T-helper 1 cell (primary cell): ENCODE data around the gene C3orf52.

ENCODE experiments used
- DNase-seq, 5 donors: peaks; one replicate each; pipeline ENCODE4 v3.0.0-alpha.2; 2012 to 2020

Gene C3orf52

DNA sequence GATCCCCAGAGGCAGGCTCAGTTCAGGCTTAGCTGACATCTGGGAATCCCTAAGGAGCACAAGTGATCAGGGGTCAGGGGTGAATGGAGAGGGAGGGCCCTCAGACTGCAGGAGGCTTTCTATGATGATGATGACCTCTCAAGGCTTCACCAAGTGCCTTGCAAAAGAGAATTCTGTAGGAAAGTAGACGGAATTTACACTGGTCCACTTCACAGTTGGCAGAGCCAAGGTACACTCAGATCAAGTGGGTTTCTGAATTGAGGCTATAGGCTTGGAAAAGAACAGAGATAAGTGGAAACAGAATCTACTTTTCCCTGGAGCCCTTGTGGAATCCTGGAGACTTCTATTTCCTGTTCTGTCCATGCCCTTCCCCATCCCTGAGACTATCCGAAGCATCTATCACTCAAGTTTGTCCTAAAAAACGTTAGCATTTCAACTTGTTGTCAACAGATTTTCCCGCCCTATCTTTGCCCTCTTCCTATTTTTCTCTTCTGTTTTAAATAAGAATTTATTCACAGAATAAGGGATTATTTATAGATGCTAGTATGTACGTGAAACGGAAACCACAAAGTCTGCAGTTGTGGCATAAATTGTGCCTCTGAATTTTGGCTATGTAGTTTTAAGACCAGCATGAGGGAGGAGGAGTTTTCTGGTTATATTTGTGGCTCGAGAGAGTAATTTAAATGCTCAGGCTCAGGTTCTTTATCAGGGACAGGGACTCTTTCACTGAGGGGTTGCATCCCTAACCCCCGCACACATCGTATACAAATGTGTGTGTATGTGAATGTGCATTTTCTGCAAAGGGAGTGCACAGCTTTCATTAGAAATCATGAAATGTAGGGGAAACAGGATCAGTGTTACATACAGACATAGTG is 34.0 kb downstream of the C3orf52 start:
- peak in 1 of 5 donors; percentile 22 for DNase-seq

DNA sequence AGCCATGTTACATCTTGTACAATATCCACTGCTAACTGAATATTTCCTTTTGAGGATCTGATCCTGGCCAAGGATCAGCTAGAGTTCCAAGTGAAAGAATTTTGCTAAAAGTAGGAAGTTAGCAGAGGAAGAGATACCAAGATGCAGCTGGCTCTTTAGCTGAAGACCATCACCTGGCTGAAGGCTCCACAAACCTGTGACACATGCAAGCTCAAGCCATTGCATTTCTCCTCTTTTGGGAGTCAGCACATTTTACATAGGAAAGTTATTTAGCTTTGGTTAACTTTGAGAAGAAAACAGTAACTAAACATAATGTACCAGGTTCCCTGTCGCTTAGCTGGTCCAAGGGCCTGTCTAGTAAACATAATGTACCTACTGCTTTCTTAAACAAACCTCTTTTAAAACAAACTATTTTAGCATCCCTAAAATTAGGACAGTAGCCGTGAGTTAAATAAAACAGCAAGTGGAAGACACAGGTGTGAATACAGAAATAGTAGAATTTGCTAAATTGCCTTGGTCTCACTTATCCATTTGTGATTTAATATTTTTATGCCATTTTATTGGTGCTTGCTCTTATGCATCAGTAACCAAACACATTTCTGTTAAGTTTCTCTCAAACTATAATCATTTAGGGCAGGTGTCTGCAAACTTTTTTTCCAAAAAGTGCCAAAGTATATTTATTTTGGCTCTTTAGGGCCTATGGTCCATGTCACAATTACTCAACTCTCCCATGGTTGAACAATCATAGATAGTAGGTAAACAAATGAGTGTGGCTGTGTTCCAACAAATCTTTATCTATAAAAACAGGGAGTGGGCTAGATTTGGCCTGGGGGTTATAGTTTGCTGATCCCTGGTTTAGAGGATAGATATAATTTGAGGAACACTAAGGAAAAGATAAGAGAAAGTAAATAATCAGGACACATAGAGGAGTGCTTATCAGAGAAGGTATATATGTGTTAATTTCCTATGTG is 35.7 kb downstream of the C3orf52 start:
- DNase-seq: no peak

DNA sequence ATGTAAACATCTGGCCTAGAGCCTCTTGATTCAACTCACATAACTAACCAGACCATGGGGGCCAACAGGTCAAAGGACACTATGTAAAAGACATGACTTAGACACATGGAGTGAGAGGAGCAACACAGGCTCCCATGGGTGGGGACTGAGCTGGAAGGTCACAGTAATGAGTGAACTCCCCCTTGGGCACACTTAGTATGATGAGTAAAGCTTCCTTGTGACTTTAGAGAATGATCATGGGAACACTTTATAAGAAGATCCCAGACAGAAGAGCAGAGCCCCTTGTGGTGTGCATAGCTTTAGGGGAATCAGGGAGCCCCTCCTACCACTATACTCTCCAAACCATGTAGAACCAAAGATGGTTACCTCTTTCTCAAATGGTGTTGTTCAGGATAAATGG is 36.7 kb downstream of the C3orf52 start:
- DNase-seq: no peak

DNA sequence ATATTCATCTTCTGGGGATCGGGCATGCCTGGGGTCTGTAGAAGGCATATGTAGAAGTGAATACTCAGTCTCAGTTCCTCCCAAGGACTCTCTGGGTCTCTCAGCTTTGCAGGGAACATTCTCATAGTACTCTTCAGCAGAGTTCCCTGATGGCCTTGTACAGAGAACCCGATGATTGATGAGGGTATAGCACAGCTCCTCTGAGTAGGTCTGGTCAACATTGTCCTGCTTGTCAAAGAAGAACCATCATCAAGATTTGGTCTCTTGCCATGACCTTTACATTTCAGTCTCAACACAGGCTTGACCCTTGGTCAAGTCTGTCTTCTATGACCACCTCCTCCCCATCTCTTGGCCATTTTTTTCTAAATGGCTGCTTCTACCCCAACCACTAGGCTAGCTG is 37.4 kb downstream of the C3orf52 start:
- no peak for DNase-seq

DNA sequence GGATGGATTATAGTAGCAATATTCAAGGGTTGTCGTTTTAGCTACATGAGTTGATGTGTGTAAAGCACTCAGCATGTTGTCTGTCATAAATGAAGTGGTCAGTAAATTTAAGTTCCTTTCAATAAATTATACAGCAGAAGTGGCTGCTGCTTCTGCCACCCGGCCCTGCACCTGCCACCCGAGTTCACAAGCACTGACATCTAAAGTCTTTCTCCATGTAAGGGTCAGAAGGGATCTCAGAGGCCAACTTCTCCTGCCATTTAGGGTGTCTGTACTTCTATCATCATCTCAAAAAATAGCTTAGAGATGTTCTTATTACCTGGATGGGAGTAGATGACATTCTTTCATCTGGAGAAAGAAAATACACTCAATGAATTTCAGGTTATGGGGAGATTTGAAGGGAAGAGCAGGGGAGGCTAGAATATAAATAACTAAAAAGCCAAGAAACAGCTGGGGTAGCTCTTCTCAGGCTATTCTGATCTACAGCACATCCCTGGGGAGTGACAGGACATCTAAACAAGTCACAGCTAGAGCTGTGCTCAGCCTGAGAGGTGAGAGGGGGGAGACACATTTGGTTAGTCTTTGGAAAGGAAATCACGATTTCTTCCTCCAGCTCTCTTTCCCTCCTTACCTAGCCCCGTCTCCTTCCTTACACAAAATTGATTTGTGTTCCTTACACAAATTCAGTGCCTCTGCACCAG is 38.9 kb downstream of the C3orf52 start:
- no peak for DNase-seq

DNA sequence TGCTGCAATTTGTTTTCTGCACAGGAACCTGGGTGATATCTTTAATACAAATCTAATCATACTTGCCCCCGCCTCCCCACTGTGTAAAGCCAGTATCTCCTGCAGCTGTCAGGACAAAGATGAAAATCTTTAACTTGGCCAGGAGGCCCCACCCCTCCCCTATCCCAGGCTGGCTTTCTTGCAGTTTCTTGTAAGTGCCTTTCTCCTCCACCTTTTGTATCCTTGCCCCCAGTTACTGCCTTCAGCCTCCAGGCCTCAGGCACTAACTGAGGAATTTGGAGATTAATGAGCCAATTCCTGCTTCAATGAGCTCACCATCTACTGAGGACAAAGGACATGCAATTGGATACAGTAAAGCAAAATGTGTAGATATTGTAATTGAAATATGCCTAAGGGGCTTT is 40.3 kb downstream of the C3orf52 start:
- no peak for DNase-seq

DNA sequence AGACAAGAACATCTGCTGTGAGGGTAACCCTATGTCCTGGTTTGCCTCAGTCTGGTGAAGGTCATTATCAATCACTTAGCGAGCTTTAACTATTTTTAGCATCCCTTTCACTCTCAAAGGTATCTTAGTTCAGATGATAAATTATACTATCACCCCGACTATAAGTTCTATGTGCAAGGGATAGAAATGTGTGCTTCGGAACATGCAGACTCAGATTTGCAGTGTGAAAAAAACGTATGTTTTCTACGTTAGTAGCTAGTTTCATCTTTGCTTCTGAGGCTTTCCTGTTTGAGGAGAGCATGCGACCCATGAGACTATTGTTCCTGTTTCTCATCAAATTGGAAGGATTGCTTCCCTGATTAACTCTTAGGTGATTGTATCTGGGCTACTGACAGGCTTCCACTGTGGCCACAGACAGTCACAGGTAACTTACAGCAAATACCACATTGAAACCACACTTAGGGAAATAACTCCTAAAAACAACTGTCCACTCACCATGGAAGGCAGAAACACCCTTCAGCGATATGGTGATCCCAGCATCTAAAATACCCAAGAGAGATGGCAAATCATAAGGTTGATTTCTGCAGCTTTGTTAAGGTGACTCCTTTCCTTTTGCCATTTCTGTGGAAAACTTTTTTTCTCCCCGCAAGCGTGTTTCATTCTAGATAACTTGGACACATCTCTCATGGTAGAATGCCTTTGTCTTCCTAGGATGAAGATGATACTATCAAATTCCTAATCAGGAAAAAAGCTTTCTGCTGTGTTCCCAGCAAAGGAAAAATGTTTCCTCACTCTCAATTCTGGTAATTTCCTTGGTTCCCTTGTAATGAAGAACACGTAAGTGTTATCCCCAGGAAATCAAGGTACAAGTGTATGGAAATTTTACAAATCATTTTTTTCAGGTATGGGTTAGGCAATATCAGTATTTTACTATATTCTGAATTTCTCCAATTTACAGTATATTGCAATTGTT is 41.6 kb downstream of the C3orf52 start:
- DNase-seq: peak in 1 of 5 donors; percentile 44

DNA sequence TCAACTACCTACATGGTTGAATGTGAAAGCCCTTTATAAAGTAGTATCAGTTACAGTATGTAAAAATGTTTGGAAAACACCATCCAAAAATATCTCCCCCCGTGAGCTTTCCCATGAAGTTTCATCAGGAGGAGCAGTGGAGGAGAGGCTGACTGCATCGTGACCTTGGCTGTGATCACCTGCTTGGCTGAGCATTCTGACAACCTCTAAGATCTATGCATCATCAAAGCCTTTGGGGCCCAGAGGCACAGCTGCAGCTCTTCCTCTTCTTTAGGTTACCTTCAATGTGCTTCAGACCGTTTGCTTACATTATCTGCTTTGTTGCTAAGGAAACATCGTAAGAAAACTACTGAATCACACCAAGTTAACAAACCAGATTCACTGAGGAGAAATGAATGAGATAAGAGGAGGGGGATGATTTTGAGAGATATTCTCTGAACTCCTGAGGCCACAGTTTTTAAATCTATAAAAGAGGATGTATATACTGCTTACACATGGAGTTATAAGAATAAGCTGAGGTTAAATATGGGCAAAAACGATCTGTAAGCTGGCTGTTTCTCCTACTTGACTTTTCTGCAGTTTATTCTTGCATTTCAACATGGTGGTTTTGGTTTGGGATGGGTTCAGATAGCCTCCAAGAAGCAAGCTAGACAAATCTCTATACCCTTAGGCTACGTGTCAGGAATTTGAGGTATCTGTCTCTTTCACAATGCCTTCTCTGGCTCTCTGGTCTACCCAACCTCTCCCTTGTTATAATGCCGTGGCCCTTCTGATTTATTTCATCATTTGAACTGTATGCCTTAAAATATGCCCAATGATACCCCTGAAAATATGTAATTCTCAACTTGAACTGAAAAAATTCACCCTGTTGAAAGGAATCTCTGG is 42.9 kb downstream of the C3orf52 start:
- peak; percentile 20 to 83 (median 42) for DNase-seq

DNA sequence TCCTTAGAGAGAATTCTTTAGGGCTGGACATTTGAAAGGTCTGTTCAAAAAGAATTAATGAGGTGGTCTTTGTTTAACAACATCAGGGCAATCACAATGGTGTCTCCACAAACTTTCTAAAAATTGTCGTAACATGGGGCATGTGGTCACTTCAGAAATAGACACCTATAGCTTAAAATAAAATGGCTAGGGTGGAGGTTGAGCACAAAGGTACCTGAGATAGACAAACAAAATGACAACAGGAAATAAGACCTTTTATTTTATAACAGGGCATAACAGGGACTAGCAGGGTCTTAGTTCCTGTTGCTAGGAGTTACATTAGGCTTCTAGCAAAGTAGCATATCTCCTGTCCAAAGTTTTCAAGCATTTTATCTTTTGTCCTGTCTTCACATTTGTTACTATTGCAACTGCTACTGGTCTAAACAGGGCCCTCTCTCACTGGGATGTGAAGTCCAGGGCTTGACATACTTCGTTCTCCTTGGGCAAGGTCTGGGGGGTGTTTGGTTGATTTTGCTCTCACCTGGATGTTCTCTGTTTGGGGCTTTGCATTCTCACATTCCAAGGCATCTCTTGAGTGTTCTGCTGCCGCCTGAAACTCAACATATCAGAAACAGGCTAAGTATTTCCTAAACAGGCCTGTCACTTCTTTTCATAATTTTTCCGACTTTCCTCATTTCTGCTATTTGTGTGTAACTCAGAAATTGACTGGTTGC is 43.9 kb downstream of the C3orf52 start:
- no peak for DNase-seq

DNA sequence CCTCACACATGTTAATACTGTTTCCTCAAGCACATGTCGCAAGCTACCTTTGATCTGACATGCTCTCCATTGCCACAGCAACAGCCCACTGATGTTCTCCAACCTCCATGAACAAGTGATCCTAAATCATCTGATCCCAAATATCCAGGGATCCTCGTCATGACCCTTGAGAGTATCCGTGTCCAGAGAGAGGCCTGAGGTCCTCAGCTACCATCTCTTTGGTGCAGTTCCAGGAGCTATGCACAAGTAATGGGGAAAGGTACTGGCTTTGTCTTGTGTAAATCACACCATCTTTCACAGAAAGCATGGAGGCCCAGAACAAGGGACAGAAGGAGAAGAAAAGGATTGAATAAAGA is 44.4 kb downstream of the C3orf52 start:
- no peak for DNase-seq

DNA sequence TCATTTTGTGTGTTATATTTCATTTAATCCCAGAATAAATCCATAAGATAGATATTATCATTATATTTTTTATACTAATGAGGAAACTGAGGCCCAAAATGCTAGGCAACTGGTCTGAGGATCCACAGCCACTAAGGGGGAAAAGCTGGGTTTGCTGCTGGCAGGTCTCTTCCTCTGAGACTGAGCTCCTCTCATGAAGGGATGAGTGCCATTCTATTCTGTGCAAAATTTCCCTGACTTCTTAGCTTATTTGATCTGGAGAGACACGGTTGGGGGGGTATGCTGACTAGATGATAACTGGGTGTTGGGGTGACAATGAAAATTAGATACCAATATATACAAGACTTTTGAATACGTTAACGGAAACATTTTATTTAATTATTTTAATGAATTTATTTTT is 44.9 kb downstream of the C3orf52 start:
- DNase-seq: no peak

DNA sequence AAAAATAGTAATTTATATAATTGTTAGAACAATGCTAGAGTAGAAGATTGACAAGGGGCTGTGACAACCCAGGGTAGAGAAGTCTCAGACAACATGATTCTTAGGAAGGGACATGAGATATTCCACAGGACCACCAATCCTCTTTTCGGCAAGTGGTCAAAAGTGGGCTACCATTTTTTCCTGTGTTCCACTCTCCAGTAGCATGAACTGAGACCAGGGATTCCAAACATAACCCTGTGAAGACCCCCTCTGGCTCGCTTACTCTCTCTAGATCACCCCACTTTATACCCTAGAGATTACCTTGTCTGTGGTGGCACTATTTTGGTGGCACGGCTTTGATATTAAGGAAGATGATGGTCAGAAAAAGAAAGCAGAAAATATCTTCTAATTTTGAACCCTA is 45.9 kb downstream of the C3orf52 start:
- DNase-seq: no peak

DNA sequence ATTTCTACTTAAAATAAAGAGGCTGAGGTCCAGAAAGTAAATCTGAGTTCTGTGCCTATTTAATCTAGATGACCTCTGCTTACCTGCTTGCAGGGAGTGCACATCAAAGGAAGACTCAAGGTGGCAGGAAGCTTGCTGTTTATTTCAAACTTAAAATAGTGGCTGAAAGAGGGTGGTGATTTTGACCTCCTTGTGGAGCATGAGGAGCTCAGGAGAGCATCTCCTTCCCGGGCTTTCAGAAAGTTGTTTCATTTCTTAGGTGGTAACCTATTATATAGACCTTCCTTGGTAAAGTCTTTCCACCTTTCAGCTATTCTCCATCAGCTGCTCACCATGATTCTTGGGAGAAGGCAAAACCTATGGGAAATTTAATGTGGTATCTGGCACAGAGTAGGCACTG is 46.4 kb downstream of the C3orf52 start:
- no peak for DNase-seq

DNA sequence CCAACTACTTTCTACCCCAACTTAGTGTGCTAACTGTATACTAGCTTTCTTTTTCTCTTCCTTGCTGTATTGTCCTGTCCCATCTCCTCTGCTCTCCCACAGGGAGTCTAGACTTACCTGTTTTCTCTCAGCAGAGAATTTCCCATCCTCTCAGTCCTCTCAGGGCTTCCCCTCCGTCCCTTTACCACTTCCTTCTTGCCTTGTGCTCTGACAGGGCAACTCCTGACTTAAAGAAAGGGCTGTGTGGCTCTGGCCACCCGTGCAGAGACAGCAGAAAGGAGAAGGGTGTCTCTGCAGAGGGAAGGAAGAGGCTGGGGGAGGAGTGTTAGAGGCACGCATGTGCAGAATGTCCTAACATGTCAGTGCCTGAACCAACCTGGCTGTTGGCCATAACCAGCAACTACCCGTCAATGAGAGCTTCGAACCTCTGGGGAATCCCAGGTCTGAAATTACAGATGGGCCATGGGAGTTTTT is 46.8 kb downstream of the C3orf52 start, which contains the start of gene GCSAM:
Gene GCSAM, minus strand, starts transcription at position 274 of the 474 bp plus-strand sequence. Its CDS starts 128 bp downstream, at position 146.
- peak; percentile 25 to 84 (median 62) for DNase-seq

DNA sequence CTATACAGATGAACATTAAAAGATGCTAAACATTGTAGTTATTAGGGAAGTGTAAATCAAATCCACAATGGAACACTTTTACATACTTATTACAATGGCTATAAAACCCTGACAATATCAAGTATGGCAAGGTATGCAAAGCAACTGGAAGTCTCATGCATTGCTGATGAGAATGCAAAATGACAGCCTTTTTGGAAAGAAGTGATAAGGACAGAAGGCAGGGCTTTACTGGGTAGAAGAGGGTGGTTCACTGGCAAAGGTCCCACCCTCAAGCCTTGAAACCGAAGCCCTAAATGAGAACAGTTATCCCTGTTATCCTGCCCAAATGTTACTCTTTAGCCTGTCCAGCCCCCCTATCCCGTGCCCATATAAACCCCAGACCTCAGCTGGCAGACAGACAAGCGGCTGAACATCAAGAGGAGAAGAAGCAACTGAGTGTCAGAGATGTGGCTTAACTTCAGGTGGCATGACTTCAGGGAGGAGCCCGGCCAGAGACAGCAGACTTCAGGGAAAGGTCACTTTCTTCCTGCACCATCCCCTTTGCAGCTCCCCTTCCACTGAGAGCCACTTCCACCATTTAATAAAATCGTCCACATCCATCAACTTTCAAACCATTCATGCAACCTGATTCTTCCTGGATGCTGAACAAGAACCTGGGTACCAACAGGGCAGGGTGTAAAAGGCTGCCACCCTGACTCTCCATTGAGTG is 47.6 kb downstream of the C3orf52 start:
- no peak for DNase-seq

DNA sequence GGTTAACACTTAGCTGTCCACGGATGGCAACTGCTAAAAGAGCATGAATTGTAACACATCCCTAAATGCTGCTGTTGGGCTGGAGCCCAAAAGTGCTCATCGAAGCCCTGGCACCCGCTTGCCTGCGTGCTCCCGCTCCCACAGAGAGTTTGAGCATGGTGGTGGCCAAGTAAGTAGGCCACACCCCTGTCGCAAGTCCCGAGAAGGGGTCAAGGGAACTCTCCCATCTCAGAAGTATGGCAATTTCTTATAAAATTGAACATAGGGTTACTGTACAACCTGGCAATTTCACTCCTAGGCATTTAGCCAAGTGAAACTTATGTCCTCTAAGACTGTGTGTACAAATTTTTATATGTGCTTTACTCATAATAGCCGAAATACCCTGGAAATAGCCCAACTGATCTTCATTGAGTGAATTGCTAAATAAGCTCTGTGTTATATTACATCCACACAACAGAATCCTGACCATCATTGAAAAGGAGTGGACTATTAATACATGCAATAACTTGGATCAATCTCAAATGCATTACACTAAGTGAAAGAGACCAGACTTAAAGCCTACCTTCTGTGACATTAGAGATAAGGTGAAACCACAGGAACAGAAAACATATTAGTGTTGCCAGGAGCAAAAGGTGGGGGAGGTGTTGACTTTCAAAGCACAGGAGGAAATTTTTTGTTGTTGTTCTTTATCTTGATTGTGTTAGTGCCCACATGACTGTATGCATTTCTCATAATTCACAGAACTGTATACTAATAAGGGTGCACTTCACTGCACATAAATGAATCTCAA is 48.3 kb downstream of the C3orf52 start:
- peak in 1 of 5 donors; percentile 21 for DNase-seq

DNA sequence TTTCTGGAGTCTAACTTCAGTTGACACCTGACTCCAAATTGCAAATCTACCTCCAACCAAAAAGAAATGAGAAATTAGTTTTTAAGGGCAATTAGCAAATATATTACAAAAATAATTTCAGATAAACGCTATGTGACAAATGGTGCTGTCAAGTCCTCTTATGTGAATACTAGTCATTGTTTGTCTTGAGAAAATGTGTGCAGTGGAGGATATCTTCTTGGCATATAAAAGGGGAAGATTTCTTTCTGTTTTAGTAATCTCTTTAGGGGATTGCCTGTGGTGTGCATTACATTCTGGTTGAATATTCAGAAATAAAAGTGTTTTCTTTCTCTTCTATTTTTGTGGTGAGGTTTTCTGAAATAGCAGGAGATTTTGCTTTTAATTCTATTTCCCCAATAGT is 49.9 kb downstream of the C3orf52 start:
- DNase-seq: no peak
